Activated T-cell treated with anti-CD3 and anti-CD28 coated beads, Interleukin-2, amount 50 U/mL, for 4 hours (primary cell): ENCODE data around the gene MISP3. TPM values are rescaled to one million over a fixed set of nuclear protein-coding genes. Genes with fewer than 3 reads are reported as not detected.
"Not testable (repeated sequence)": the region's sequence is repeated elsewhere in the genome, so short reads cannot be mapped to it uniquely, and the experiment has no call there.

Experiments used
- ATAC-seq, 2 donors: fragments of 200-7000 bp; cut with Tn5 transposase; one replicate each; pipeline ENCODE4 v1.10.0; 2021
- DNase-seq: peaks from one replicate; pipeline ENCODE4 v3.0.0-alpha.2; 2020
- H3K27me3 Mint-ChIP-seq: one replicate; pipeline ENCODE4 v1.8.0; 2021; ENCODE audit warnings: low read depth, mixed read lengths
- H3K36me3 Mint-ChIP-seq: one replicate; pipeline ENCODE4 v1.8.0; 2022; ENCODE audit warnings: mixed read lengths; ENCODE audit not compliant: insufficient read depth
- H3K4me1 Mint-ChIP-seq: one replicate; pipeline ENCODE4 v1.8.0; 2021; ENCODE audit warnings: low read depth, mixed read lengths
- H3K4me3 Mint-ChIP-seq: one replicate; pipeline ENCODE4 v1.8.0; 2021; ENCODE audit warnings: mild to moderate bottlenecking, moderate library complexity, mixed read lengths
- H3K9me3 Mint-ChIP-seq: one replicate; pipeline ENCODE4 v1.8.0; 2021; ENCODE audit warnings: mixed read lengths
- total RNA-seq, 3 donors: library from RNA; stranded (reverse); gene quantifications; one replicate each; pipeline ENCODE4 v1.2.1, GENCODE V29; 2021

The MISP3 gene
- under 1 TPM; 0.24 to 0.48 (median 0.43) TPM for total RNA-seq

- H3K4me3 Mint-ChIP-seq: peak within 1 kb of the TSS; percentile 91
- H3K4me1 Mint-ChIP-seq: peaks cover 18% of the 10 kb centered on the region
- H3K36me3 Mint-ChIP-seq: no peaks in the 10 kb centered on the region
- no peaks in the 10 kb centered on the region for H3K27me3 Mint-ChIP-seq
- no peaks in the 10 kb centered on the region for H3K9me3 Mint-ChIP-seq
- peak; percentile 2 to 10 for ATAC-seq
- DNase-seq: no peak
These were observed at the start of gene MISP3 for GRCh38 chr19:14072535-14073260. TSS of gene MISP3 (plus strand) at chr19:14072786. CDS start at chr19:14073310, 524 bp downstream.

GRCh38 chr19:14023404-14024235 is 49.0 kb upstream of the MISP3 start:
- H3K4me3 Mint-ChIP-seq: no peak overlapping the region
- H3K36me3 Mint-ChIP-seq: no peaks in the 10 kb centered on the region
- no peaks in the 10 kb centered on the region for H3K27me3 Mint-ChIP-seq
- ATAC-seq (peak; percentile 40 to 65), DNase-seq (no peak)
- H3K4me1 Mint-ChIP-seq: peaks cover 12% of the 10 kb centered on the region
- no peaks in the 10 kb centered on the region for H3K9me3 Mint-ChIP-seq

DNA sequence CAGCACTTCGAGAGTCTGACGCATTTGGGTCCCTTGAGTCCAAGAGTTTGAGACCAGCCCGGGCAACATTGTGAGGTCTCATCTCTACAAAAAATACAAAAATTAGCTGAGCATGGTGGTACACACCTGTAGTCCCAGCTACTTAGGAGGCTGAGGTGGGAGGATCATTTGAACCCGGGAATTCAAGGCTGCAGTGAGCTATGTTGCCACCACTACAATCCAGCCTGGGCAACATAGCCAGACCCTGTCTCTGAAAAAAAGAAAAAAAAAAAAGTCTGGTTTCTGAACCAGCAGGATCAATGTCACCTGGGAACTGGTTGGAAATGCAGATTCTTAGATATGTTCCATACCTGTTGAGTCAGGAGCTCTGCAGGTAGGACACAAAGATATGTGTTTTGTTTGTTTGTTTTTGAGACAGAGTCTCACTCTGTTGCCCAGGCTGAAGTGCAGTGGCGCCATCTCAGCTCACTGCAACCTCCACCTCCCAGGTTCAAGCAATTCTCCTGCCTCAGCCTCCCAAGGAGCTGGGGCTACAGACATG is 45.9 kb upstream of the MISP3 start:
- H3K4me3 Mint-ChIP-seq, ATAC-seq, H3K36me3 Mint-ChIP-seq, H3K27me3 Mint-ChIP-seq, DNase-seq, H3K9me3 Mint-ChIP-seq: not testable (repeated sequence)
- H3K4me1 Mint-ChIP-seq: peaks cover 25% of the 10 kb centered on the region

DNA sequence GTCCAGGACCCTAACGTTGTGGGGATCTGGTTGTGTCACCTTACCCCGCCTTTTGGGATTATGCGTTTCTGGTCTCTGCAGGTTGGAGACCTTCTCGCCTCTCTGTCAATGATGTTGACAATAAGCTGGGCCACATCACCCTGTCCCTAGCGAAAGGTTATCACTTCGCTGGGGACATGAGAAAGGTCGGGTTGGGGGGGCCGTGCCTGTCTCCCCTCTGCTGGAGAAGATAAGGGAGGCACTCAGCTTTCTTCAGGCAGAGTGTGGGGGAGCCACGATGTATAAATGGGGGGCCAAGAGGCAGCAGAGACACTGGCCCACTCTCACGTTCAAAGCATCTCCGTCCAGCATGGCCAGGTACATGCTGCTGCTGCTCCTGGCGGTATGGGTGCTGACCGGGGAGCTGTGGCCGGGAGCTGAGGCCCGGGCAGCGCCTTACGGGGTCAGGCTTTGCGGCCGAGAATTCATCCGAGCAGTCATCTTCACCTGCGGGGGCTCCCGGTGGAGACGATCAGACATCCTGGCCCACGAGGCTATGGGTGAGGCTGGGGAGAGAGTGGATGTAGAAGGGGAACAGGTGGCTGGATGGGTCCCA is 44.6 kb upstream of the MISP3 start, which contains the start of gene RLN3:
RLN3 (plus strand) TSS at position 293 of the 595 bp plus-strand sequence; CDS start at position 350, 57 bp downstream.
- Mint-ChIP-seq H3K4me3 (no peak within 1 kb of the TSS), H3K4me1 (peaks cover 30% of the 10 kb centered on the region)
- no peak for ATAC-seq

DNA sequence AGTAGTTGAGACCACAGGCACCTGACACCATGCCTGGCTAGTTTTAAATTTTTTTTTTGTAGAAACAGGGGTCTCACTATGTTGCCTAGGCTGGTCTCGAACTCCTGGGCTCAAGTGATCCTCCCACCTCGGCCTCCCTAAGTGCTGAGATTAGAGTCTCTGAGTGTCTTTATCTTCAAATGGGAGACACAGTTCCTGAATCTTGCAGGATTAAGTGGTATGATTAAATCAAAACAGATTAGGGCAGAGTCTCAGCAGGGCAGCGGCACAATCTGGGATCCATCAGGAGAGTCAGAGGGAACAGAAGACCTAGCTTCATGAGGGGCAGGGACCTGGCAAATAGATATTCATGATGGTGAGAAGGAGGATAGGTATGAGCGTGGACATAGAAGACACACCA is 43.7 kb upstream of the MISP3 start:
- Mint-ChIP-seq H3K9me3 (no peaks in the 10 kb centered on the region), H3K4me1 (peaks cover 29% of the 10 kb centered on the region)

More for the DNA sequence above, 44.6 kb upstream of the MISP3 start, which contains the start of gene RLN3:
- H3K9me3 Mint-ChIP-seq: no peaks in the 10 kb centered on the region
- no peaks in the 10 kb centered on the region for H3K36me3 Mint-ChIP-seq
- no peak for DNase-seq
- H3K27me3 Mint-ChIP-seq: no peaks in the 10 kb centered on the region

GRCh38 chr19:14030997-14031718 is 41.4 kb upstream of the MISP3 start:
- Mint-ChIP-seq H3K36me3 (peaks cover 4% of the 10 kb centered on the region), H3K27me3 (no peaks in the 10 kb centered on the region), H3K4me3 (peak overlapping the region; percentile 93), H3K9me3 (no peaks in the 10 kb centered on the region), H3K4me1 (peaks cover 33% of the 10 kb centered on the region)
- DNase-seq (peak; percentile 84), ATAC-seq (no peak)

More for the DNA sequence above, 43.7 kb upstream of the MISP3 start:
- Mint-ChIP-seq H3K36me3 (peaks cover under 1% of the 10 kb centered on the region), H3K4me3 (no peak overlapping the region), H3K27me3 (no peaks in the 10 kb centered on the region)
- no peak for DNase-seq
- no peak for ATAC-seq

GRCh38 chr19:14031719-14032480 is 40.7 kb upstream of the MISP3 start, which contains the start of gene IL27RA:
TSS of gene IL27RA (plus strand) at chr19:14031762. CDS start at chr19:14031873, 111 bp downstream.
- DNase-seq (peak; percentile 66), ATAC-seq (peak; percentile 79 to 84)
- H3K27me3 Mint-ChIP-seq: no peaks in the 10 kb centered on the region
- H3K36me3 Mint-ChIP-seq: peaks cover 5% of the 10 kb centered on the region
- peaks cover 31% of the 10 kb centered on the region for H3K4me1 Mint-ChIP-seq
- no peaks in the 10 kb centered on the region for H3K9me3 Mint-ChIP-seq
- H3K4me3 Mint-ChIP-seq: peak within 1 kb of the TSS; percentile 93

GRCh38 chr19:14033946-14034345 is 38.6 kb upstream of the MISP3 start:
- Mint-ChIP-seq H3K4me1 (peaks cover 36% of the 10 kb centered on the region), H3K36me3 (peaks cover 13% of the 10 kb centered on the region), H3K9me3 (no peaks in the 10 kb centered on the region), H3K27me3 (no peaks in the 10 kb centered on the region), H3K4me3 (peak overlapping the region; percentile 22)
- ATAC-seq (no peak), DNase-seq (no peak)

DNA sequence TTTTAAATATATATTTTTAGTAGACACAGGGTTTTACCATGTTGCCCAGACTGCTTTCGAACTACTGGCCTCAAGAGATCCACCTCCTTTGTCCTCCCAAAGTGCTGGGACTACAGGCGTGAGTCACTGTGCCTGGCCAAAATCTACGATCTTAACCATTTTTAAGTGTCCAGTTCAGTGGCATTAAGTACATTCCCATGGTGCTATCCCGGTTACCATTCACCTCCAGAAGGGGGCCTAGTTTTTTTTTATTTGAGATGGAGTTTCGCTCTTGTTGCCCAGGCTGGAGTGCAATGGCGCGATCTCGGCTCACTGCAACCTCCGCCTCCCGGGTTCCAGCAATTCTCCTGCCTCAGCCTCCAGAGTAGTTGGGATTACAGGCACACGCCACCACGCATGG is 37.4 kb upstream of the MISP3 start:
- not testable (repeated sequence) for H3K4me3 Mint-ChIP-seq, ATAC-seq, H3K27me3 Mint-ChIP-seq, H3K9me3 Mint-ChIP-seq, DNase-seq
- H3K36me3 Mint-ChIP-seq: peaks cover 13% of the 10 kb centered on the region
- H3K4me1 Mint-ChIP-seq: peaks cover 34% of the 10 kb centered on the region

GRCh38 chr19:14035706-14036105 is 36.9 kb upstream of the MISP3 start:
- H3K4me3 Mint-ChIP-seq: no peak overlapping the region
- DNase-seq: no peak
- ATAC-seq: no peak
- no peaks in the 10 kb centered on the region for H3K9me3 Mint-ChIP-seq
- H3K36me3 Mint-ChIP-seq: peaks cover 13% of the 10 kb centered on the region
- peaks cover 29% of the 10 kb centered on the region for H3K4me1 Mint-ChIP-seq
- H3K27me3 Mint-ChIP-seq: no peaks in the 10 kb centered on the region

- Mint-ChIP-seq H3K4me1 (peaks cover 18% of the 10 kb centered on the region), H3K27me3 (no peaks in the 10 kb centered on the region), H3K9me3 (no peaks in the 10 kb centered on the region), H3K4me3 (no peak overlapping the region), H3K36me3 (peaks cover 22% of the 10 kb centered on the region)
- ATAC-seq (no peak), DNase-seq (no peak)
These were observed 33.4 kb upstream of the MISP3 start for GRCh38 chr19:14039181-14039580.

DNA sequence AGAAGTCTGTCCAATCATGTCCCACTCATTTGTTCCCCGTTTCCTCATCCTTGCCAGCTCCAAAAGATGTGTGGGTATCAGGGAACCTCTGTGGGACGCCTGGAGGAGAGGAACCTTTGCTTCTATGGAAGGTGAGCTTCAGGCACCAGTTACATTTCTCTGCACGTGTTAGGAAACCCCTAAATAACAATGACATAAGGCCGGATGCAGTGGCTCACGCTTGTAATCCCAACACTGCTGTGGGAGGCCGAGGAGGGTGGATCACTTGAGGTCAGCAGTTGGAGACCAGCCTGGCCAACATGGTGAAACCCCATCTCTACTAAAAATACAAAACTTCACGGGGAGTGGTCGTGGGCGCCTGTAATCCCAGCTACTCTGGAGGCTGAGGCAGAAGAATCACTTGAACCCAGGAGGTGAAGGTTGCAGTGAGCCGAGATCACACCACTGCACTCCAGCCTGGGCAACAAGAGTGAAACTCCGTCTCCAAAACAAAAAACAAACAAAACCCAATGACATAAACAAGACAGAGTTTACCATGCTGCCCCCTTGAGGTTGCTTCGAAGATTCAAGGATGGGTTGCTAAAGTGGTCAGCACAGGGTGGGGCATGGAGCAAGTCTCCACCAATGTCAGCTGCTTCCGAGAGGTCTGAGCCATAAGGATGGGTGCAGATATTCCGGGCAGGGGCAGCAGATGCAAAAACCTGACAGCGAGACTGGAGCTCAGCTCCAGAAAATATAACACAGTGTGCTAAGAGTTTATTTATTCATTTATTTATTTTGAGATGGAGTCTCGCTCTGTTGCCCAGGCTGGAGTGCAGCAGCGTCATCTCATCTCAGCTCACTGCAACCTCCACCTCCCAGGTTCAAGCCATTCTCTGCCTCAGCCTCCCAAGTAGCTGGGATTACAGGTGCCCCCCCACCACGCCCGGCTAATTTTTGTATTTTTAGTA is 29.7 kb upstream of the MISP3 start:
- H3K4me3 Mint-ChIP-seq, DNase-seq, H3K27me3 Mint-ChIP-seq, H3K9me3 Mint-ChIP-seq, H3K4me1 Mint-ChIP-seq: not testable (repeated sequence)
- peak; percentile 43 to 51 for ATAC-seq
- H3K36me3 Mint-ChIP-seq: peaks cover 23% of the 10 kb centered on the region
